ENCODE data around the gene CASK. TPM values are rescaled to one million over a fixed set of nuclear protein-coding genes. Genes with fewer than 3 reads are reported as not detected.
A peak's percentile ranks its signal among the peaks of the same experiment; 100 is the strongest.

CASK gene
- total RNA-seq, 1 experiment from 2014 or later: 29.4 TPM

- DNase-seq: no peak
- H3K79me2 ChIP-seq (ENCODE audit: low read depth): no peaks in the 10 kb centered on the region
- no peak overlapping the region for H3K27ac ChIP-seq
- no peak overlapping the region for H2AFZ ChIP-seq
- H3K36me3 ChIP-seq (ENCODE audit: low read depth): no peaks in the 10 kb centered on the region
- no peaks in the 10 kb centered on the region for H4K20me1 ChIP-seq (ENCODE audit: insufficient read depth)
- H3K4me3 ChIP-seq: no peak overlapping the region
- H3K9me2 ChIP-seq (ENCODE audit: insufficient read depth): no peaks in the 10 kb centered on the region
- ChIA-PET POLR2A (ENCODE audit: unreplicated experiment) (no interaction called here), CTCF (no interaction called here)
- TF ChIP-seq CTCF (conservative IDR thresholded peaks at IDR 0.05) (no peak), EZH2 (IDR thresholded peaks at IDR 0.05; ENCODE audit: low read depth) (no peak)
- intact Hi-C loops (cut with micrococcal nuclease; ENCODE audit: unreplicated experiment): no loop called here
- H3K4me1 ChIP-seq (replicated peaks; ENCODE audit: insufficient read depth): no peaks in the 10 kb centered on the region
- H3K4me2 ChIP-seq: no peak overlapping the region
- no peaks in the 10 kb centered on the region for H3F3A ChIP-seq (ENCODE audit: insufficient read depth, low read depth)
- H3K27me3 ChIP-seq (ENCODE audit: insufficient read depth, low read depth): no peaks in the 10 kb centered on the region
- no TSS peak for BruUV-seq (replicated peaks)
- no peaks in the 10 kb centered on the region for H3K9me3 ChIP-seq (ENCODE audit: insufficient read depth, low read depth)
Measured at GRCh38 chrX:41499984-41500383, 423.4 kb downstream of the CASK start.

GRCh38 chrX:41499195-41499594 is 424.2 kb downstream of the CASK start:
- no peaks in the 10 kb centered on the region for H3K9me3 ChIP-seq (ENCODE audit: insufficient read depth, low read depth)

GRCh38 chrX:41491267-41492004 is 431.9 kb downstream of the CASK start:
- H3K9me3 ChIP-seq (ENCODE audit: insufficient read depth, low read depth): no peaks in the 10 kb centered on the region
- CTCF ChIA-PET: no interaction called here
- H4K20me1 ChIP-seq (ENCODE audit: insufficient read depth): no peaks in the 10 kb centered on the region
- H3K9me2 ChIP-seq (ENCODE audit: insufficient read depth): no peaks in the 10 kb centered on the region
- no peaks in the 10 kb centered on the region for H3K79me2 ChIP-seq (ENCODE audit: low read depth)
- H3K27me3 ChIP-seq (ENCODE audit: insufficient read depth, low read depth): no peaks in the 10 kb centered on the region
- peak; percentile 24 to 86 for DNase-seq
- no peaks in the 10 kb centered on the region for H3K36me3 ChIP-seq (ENCODE audit: low read depth)
- no peak for TF ChIP-seq EZH2 (IDR thresholded peaks at IDR 0.05; ENCODE audit: low read depth)
- TF ChIP-seq CTCF (conservative IDR thresholded peaks at IDR 0.05): no peak
- H2AFZ ChIP-seq: no peak overlapping the region
- no TSS peak for BruUV-seq (replicated peaks)
- H3K27ac ChIP-seq: peak overlapping the region; percentile 65
- no peak overlapping the region; the same call in 1 of the 2 replicates for H3K4me3 ChIP-seq
- H3F3A ChIP-seq (ENCODE audit: insufficient read depth, low read depth): no peaks in the 10 kb centered on the region
- POLR2A ChIA-PET (ENCODE audit: unreplicated experiment): interaction anchor here (0.5 kb wide), 1 partner anchor 49 kb away, joined by 3 read pairs; no protein-coding TSS in a partner anchor
- no peaks in the 10 kb centered on the region for H3K4me1 ChIP-seq (replicated peaks; ENCODE audit: insufficient read depth)
- intact Hi-C loops (cut with micrococcal nuclease; ENCODE audit: unreplicated experiment): no loop called here
- peak overlapping the region; percentile 63 for H3K4me2 ChIP-seq

More at GRCh38 chrX:41499195-41499594, 424.2 kb downstream of the CASK start:
- intact Hi-C loops (cut with micrococcal nuclease; ENCODE audit: unreplicated experiment): no loop called here
- ChIA-PET POLR2A (ENCODE audit: unreplicated experiment) (no interaction called here), CTCF (no interaction called here)
- H3F3A ChIP-seq (ENCODE audit: insufficient read depth, low read depth): no peaks in the 10 kb centered on the region
- no peaks in the 10 kb centered on the region for H3K27me3 ChIP-seq (ENCODE audit: insufficient read depth, low read depth)
- no peaks in the 10 kb centered on the region for H3K79me2 ChIP-seq (ENCODE audit: low read depth)
- H3K4me1 ChIP-seq (replicated peaks; ENCODE audit: insufficient read depth): no peaks in the 10 kb centered on the region
- H3K36me3 ChIP-seq (ENCODE audit: low read depth): no peaks in the 10 kb centered on the region
- no peaks in the 10 kb centered on the region for H3K9me2 ChIP-seq (ENCODE audit: insufficient read depth)
- no peak overlapping the region for H3K4me3 ChIP-seq
- no peak overlapping the region for H3K4me2 ChIP-seq
- no peak for TF ChIP-seq EZH2 (IDR thresholded peaks at IDR 0.05; ENCODE audit: low read depth)
- no peak for TF ChIP-seq CTCF (conservative IDR thresholded peaks at IDR 0.05)
- H2AFZ ChIP-seq: no peak overlapping the region
- H4K20me1 ChIP-seq (ENCODE audit: insufficient read depth): no peaks in the 10 kb centered on the region
- DNase-seq: no peak
- no peak overlapping the region for H3K27ac ChIP-seq
- BruUV-seq (replicated peaks): no TSS peak

Measured in PC-9 (cell line).